ENCODE measurements around the gene NRG3. TPM values are rescaled to one million over a fixed set of nuclear protein-coding genes. Genes with fewer than 3 reads are reported as not detected.

NRG3 gene
- polyA plus RNA-seq, 4 donors = 12.0 to 14.3 (median 13.3) TPM

DNA sequence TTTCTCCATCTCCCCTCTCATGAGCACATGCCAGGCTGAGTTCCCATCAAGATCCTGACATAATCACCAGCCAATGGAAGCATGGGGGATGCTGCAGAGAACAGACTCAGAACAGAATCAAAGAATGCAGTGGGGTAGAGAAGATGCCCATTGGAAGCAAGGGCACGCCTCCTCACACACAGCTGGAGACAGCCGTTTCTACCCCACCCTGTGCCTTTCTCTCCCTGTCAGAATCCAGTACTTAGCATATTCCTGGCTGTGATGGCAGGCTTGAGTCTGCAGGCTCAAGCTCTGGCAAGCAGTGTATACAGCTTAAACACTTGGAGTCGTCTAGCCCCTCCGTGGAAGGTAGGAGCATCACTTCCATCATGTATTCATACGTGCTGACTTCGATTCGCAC lies 867.9 kb downstream of the NRG3 start:
- DNase-seq (ENCODE audit: low read depth in 4 of 4, low spot score in 3 of 4) = no peak

DNA sequence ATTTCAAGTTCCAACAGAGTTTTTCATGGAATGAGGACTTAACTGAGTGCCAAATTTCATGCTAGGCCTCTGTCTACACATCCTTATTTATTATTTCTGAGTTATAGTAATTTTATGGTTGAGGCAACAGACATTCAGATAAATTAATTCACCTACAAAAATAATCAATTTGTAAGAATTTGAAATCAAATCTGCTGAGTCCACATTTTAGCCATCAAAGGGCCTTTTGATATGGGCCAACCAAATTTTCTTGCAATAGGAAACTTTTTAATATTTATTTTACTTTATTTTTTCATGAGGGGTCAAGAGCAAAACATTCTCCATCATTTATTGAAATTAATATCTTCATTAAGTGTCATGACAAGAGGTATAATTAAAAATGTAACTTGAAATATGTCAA lies 875.5 kb downstream of the NRG3 start:
- DNase-seq (ENCODE audit: low read depth in 4 of 4, low spot score in 3 of 4) = no peak

DNA sequence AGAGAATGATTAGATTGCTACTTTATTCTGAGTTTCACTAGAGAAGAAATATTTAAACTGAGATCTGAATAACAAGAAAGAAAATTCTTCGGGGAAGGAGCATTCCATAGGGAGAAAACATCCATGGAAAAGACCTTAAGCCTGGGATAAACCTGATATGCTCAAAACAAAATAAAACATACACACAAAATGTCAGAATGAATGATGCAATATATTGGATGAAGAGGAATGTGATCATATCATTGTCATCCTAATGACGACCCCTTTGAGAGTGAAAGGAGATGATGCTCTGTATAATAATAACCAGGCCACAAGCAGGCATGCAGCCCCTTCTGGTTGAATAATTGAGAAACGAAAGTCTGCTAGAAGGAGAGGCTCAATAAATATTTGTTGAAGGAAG lies 882.4 kb downstream of the NRG3 start:
- DNase-seq (ENCODE audit: low read depth in 4 of 4, low spot score in 3 of 4) = no peak

DNA sequence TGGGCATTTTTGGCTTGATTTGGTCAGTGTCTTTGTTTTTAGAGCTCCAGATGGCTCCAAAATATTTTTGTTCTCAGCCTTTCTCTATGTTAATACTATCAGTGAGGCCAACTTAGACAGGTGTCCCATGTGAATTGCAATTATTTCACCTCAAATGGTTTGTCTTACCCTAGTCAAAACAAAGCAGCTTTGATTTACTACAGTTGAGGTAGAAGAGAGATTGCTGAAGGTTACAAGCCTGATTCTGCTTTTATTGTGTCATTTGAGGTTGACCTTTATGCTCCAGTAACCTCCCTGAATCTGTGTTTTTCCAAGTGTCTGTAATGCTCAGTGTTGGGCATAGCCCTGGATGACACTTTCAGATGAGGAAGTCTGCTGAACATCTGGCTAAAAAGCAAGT lies 882.9 kb downstream of the NRG3 start:
- DNase-seq (ENCODE audit: low read depth in 4 of 4, low spot score in 3 of 4) = peak in 2 of 4 donors; percentile 8 to 28

DNA sequence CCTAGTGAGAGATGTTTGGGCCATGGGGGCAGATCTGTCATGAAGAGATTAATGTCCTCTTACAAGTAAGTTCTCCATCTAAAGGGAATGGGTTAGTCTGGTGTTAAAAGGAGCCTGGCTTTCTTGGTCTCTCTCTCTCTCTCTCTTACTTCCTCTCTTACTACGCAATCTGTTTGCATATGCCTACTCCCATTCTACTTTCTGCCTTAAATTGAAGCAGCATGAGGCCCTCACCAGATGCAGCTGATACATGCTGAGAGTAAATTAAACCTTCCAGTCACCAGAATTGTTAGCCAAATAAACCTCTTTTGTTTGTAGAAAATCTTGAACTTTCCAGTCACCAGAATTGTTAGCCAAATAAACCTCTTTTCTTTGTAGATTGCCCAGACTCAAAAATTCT lies 884.1 kb downstream of the NRG3 start:
- DNase-seq (ENCODE audit: low read depth in 4 of 4, low spot score in 3 of 4) = no peak

DNA sequence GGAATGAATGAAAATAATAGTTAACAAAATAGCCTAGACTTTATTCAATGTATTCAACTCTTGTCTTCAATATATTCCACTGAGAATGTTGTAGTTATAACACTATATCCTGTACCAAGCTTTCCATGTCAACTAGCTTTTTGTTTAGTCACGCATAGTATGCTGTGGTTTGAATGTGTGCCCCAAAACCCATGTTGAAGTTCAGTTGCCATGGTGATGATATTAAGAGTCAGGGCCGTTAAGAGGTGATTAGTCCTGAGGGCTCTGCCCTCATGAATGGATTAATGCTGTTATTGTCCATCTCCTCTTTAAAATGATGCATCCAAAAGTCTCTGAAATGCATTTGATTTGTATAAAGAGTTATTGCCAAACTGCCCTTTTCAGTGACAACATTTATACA lies 887.6 kb downstream of the NRG3 start:
- no peak for DNase-seq (ENCODE audit: low read depth in 4 of 4, low spot score in 3 of 4)

DNA sequence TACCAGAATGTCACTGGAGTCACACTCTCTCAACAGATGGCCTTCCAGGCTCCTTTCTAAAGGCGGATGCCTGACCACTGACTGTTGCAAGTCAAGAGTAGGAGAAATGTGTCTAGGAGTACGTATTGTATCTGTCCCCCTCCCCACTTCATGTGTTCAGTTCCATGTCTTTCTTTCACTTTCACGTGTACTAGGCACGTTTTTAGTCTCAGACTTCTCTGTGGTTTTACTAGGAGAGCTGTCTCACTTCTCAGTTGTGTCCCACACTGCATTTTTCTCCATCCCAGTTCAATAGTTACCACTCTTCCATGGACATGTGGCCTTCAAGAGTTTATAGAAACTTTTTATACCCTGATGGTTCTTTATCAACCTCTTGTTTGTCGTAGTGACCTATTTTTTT lies 893.0 kb downstream of the NRG3 start:
- DNase-seq (ENCODE audit: low read depth in 4 of 4, low spot score in 3 of 4) = no peak

DNA sequence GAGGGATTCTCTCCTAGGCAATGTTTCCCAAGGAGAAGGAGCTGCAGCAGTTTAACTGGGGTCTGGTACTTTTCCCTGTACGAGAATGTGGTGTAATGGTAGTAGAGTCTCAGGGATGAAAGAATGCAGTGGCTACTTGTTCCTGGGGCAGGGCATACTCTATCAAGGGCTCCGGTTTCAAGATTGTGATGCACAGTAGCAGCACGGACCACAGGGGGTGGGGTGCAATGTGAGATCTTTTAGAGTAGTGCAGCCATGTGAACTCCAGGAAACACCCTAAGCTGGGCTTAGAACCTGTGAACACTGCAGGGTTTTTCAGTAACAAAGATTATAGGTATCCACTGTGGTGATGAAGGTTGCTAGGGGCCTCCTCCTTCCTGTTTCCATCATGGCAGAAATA lies 903.9 kb downstream of the NRG3 start:
- no peak for DNase-seq (ENCODE audit: low read depth in 4 of 4, low spot score in 3 of 4)

DNA sequence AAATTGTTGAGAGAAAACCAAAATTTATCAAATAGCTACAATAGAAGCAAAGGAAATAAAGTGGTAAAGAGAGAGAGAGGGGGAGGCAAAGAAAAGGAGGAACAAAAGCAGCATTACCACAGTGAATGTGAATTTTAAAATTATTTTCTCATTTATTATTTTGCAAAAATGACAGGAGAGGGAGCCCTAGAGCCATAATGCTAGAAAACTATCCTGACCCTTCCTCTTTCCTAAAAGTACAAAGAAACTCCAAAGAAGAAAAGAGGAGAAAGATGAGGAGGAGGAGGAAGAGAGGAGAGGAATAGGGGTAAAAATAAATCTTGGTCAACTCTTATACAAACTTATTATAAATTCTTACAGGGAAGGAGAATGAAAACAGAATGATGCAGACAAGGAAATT lies 921.5 kb downstream of the NRG3 start:
- peak in 1 of 4 donors; percentile 14 for DNase-seq (ENCODE audit: low read depth in 4 of 4, low spot score in 3 of 4)

DNA sequence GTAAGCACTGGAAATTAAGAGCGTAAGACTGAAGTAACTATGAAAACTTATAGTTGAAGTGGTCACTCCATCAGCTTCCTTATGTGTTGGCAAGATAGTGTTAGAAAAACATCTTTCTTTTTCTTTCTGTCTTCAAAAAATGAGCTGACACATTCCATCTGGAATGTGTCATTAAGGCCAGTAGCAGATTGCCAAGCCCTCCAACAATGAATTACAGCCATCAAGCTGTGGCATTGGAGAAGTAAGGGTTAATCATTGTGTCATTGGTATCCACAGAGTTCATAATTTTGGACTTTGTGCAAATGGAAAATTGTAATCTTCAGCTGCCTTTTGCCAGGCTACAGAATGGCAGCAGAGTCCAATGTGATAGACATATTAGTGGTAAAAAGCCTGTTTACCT lies 926.3 kb downstream of the NRG3 start:
- no peak for DNase-seq (ENCODE audit: low read depth in 4 of 4, low spot score in 3 of 4)

DNA sequence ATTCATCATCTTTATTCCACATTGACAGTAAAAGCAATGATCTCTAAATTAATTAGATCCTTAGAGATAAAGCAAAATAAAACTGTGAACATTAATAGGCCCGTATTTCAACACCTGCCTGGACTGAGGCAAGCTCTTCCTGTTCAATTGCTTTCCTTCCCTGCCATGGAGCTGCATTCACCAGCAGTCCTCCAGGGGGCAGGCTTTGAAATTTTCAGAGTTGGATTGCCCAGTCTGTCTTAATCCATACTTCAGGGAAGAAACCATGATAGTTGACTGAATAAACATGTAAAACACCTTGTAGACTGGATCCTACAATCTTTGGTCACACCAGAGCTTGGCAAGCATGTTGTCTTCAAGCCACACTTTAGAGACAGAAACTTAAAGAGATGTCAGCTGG lies 936.6 kb downstream of the NRG3 start:
- no peak for DNase-seq (ENCODE audit: low read depth in 4 of 4, low spot score in 3 of 4)

DNA sequence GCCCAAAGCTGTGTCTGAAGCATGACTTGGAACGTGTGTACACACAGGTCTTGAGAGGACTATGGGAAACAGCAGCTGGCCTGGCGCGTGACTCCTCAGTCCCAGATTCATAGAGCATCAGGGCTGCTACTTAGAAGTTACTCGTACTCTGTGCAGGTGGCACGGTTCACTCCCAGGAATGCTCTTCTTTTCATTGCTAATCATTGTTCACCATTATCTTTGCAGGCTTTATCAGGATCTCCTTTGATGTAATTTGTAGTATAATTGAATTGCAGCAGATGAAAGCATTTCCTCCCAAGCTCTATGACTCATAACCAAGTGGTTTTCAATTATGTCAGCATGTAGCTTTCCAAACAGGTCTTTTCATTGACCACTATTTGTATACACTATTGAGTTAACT lies 938.9 kb downstream of the NRG3 start:
- no peak for DNase-seq (ENCODE audit: low read depth in 4 of 4, low spot score in 3 of 4)

DNA sequence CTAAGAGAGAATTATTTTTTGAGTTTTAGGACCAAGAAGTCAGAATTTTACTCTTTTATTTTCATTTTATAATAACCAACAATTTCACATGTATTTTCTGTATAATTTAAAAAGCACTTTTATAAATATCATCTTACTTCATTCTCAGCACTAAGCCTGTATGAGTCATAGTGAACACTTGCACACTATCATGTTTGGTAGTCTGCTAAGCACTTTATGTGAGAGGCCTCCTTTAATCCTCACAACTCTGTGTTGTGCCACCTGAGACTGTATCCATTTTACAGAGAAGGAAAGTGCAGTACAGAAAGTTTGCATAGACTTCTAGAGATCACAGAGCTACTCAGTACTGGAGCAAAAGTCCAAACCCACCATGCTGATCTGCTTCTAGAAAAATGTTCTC lies 939.6 kb downstream of the NRG3 start:
- no peak for DNase-seq (ENCODE audit: low read depth in 4 of 4, low spot score in 3 of 4)

DNA sequence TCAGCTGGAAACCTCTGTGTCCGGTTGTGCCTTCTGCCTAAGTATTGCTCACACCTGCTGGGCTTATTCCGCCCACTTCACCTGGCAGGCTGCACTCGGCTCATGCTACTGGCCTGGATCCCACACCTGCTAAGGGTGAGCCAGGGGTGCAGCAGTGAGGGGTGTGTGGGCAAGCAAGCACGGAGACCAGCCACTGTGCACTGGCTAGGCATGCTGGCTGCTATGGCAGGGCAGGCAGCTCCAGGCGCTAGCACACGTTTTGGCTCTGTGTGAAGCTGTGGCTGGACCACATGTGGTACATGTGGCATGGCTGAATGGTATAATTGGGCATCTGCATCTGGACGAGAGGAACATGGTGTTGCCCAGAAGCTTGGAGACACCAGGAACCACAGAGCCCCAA lies 940.7 kb downstream of the NRG3 start:
- DNase-seq (ENCODE audit: low read depth in 4 of 4, low spot score in 3 of 4) = no peak

DNA sequence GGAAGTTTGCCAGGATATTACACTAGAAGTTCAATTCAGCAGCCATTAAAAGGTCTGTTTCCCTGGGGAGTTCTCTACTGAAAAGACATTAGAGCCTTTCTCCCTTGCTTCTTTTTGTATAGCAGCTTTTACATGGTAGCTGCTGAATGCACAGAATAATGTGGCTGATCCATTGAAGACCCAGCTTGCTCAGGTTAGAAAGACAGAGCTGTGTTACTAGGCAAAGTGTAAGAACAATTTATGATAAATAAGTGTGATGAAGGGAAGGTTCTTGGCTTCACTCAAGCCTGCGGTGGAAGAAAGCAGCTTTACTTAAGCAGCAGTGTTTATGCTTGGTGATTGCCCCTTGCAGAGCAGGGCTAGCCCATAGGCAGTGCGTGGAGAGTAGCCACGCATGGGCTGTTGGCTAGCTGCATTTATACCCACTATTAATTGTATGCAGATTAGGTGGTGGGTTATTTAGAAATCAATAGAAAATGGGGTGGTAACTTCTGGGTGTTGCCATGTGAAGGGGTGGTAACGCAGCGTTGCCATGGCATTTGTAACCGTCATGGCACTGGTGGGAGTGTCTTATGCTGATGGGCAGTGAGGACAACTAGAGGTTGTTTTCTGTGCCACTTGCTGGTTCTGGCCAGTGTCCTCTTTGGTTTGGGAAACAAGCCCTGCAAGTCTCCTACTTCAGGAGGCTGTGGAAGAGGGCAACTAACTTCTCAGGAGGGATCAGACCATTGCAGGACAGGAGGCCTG lies 942.9 kb downstream of the NRG3 start:
- no peak for DNase-seq (ENCODE audit: low read depth in 4 of 4, low spot score in 3 of 4)

DNA sequence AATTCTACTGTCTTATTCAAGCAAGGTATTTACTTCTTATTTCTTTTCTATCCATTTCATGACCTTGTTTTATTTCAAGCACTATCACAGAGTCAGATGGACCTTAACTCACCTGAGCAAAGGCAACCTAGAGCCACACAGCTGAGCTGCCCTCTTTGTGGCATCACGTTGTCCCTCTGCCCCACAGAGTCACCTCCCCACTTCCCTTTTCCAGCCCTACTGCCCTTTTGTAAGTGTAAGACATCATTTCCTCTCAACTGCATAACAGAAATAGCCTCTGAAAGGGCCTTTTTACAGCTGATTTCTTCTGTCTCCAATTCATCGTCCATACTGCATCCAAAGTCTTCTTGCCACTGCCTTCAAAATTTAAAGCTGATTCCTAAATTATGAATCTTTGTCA lies 946.0 kb downstream of the NRG3 start:
- DNase-seq (ENCODE audit: low read depth in 4 of 4, low spot score in 3 of 4) = no peak

DNA sequence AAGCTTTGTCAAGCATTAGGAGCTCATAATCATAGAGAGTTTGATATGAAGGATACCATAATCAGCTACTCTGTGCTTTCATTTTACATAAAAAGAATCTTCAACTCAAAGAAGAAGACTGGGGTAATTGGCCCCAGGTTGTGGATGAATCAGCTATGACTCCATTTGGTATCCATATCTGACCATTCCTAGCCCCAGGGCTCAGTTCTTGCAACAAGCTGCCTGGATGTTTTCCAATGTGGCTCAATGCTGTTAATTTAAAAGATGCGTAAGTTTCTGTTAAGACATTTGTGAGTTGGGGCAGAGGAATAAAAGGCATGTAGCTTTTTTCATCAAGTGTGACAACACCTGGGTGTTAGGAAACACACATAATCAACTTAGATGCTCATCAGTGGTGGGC lies 951.1 kb downstream of the NRG3 start:
- no peak for DNase-seq (ENCODE audit: low read depth in 4 of 4, low spot score in 3 of 4)

DNA sequence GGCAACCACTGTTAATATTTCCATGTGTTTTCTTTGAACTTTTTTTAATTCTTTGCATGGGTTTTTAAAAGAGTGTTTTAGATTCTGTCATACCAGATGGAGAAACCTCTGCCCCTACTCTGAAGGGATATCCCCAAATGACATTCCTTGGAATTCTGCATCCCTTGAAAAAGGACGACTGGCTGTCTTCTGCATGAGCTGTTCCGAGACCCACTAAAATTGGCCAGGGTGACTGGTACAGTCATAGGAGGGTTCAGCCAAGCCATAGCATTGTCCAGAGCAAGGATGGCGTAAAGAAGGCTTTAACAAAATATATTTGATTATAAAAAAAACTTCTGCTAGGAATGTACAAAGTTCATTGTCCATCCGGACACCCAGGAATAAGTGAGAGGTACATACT lies 952.9 kb downstream of the NRG3 start:
- DNase-seq (ENCODE audit: low read depth in 4 of 4, low spot score in 3 of 4) = no peak

DNA sequence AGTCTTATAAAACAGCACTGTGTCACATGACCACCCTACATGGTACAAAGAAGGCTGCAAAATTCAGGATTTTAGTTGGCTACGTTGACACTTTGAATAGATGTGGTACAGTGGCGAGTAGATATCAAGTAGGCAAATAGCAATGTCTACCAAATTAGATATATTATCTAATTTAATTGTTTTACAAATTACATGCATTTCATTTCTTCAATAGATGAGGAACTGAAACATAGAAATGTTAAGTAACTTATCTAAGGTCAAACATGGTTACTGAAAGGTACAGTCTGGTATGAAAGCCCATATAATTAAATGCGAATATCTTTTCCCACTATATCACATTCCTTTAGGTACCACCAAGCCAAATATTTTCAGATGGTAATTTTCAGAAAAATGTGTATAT lies 972.2 kb downstream of the NRG3 start:
- DNase-seq (ENCODE audit: low read depth in 4 of 4, low spot score in 3 of 4) = no peak

DNA sequence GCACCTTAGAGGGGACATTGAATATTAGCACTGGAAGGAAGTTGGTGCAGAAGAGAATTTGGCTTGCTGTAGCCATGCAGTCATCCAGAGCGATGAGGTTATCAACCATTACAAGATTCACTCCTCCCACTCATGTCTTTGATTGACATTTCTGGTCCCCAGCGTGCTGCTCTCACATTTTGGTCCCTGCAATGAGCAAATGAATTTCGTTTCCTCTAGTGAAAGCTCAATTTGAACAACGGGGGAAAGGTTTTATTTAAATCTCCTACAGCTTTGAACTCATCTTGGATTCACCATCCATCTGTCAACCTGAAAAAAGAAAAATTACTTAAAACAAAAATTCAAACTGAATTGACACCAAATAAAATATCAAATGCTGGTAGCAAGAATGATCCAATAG lies 975.2 kb downstream of the NRG3 start:
- DNase-seq (ENCODE audit: low read depth in 4 of 4, low spot score in 3 of 4) = no peak

DNA sequence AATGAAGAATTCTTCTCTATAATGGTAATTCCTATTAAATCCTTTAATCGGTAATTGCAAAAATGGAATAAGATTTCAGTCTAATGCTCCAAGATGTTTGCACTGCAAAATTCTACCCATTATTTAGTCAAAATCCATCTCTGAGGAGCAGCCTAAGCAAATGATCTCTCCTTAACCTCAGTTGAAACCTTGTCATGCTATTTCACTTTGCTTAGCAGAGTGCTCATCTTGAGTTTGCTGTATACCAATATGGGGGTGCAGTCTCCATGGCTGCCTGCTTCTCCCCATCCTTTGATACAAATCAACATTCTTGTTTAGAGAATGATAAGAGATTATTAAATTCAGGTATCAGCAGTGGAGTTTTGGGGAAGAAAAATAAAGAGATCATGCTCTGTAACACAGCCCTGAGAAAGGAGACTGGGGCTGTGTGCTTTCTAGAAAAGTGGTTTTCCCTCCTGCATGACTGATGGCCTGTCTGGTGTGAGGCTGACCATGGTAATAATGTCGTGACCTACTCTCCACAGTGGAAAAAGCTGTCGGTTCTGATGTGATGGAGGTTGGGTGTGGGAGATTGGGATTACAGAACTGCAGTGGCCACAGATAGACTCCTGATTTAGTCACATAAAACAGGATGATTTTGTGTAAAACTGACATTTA lies 982.1 kb downstream of the NRG3 start:
- DNase-seq (ENCODE audit: low read depth in 4 of 4, low spot score in 3 of 4) = no peak

DNA sequence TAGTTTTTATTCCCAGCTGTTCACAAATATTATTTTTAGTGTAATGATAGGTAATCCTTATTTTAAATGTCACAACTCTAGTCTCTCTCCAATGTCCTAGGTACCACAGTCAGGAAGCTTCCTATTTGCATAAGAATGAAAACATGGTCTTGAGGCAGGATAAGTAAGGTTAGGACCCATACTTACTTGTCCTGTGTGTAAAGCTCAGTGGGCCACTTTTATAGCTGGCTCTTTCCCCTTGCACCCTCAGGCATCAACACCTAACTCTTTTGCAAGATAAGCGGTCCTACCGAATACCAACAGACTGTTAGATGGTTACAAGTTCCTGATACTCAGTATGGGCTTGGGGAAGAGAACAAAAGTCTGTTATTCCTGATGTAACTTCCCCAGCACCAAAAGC lies 986.9 kb downstream of the NRG3 start:
- no peak for DNase-seq (ENCODE audit: low read depth in 4 of 4, low spot score in 3 of 4)

DNA sequence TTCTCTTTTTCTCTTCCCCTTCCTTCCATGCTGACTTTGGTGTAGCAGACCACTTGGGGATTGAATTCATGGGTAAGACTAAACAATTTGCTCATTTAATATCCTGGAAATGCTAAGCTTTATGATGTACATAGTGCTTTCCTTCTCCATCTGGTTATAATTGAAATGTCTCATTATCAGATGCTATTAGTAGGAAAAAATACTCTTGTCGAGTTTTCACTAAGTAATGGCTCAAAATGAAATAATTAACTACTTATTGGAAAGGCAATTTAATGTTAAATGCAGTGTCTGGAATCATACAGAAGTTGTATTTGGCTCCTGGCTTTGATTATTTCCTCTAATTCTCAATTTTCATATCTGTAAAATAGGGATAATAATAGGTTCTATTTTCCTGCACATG lies 990.4 kb downstream of the NRG3 start:
- no peak for DNase-seq (ENCODE audit: low read depth in 4 of 4, low spot score in 3 of 4)
